Measurements from ENCODE around the gene SH2D4B. TPM values are rescaled to one million over a fixed set of nuclear protein-coding genes. Genes with fewer than 3 reads are reported as not detected.

SH2D4B gene
- total and polyA plus RNA-seq, 2 experiments from 2014 or later = not detected

GRCh38 chr10:80491251-80492102 is 46.2 kb upstream of the SH2D4B start:
- Histone ChIP-seq H3K27me3 (no peaks in the 10 kb centered on the region), H3K79me2 (peaks cover 90% of the 10 kb centered on the region), H3K4me1 (ENCODE audit: insufficient read depth) (peaks cover 48% of the 10 kb centered on the region), H3K4me3 (no peak overlapping the region), H4K20me1 (ENCODE audit: insufficient read depth, poor library complexity, severe bottlenecking) (peaks cover 29% of the 10 kb centered on the region), H3K9me2 (replicated peaks; ENCODE audit: insufficient read depth) (no peaks in the 10 kb centered on the region), H2AFZ (no peak overlapping the region), H3K36me3 (replicated peaks; ENCODE audit: insufficient read depth, low read depth) (peaks cover 5% of the 10 kb centered on the region), H3K9me3 (ENCODE audit: low read depth) (no peaks in the 10 kb centered on the region), H3K27ac (no peak overlapping the region), H3K4me2 (no peak overlapping the region)
- DNase-seq (ENCODE audit: low spot score) = no peak
- no peak for TF ChIP-seq EZH2phosphoT487 (IDR thresholded peaks at IDR 0.05; ENCODE audit: low read depth, severe bottlenecking, unreplicated experiment)
- no peak for TF ChIP-seq CTCF (IDR thresholded peaks at IDR 0.05; ENCODE audit: poor library complexity)
- no peak for TF ChIP-seq EZH2 (IDR thresholded peaks at IDR 0.05; ENCODE audit: borderline replicate concordance)
- 93% methylated on average over 7 of the region's 7 CpGs for WGBS (ENCODE audit: low lambda C conversion rate, missing lambda C conversion rate)

- Histone ChIP-seq H3K4me3 (no peak overlapping the region), H3K36me3 (replicated peaks; ENCODE audit: insufficient read depth, low read depth) (peaks cover 6% of the 10 kb centered on the region), H4K20me1 (ENCODE audit: insufficient read depth, poor library complexity, severe bottlenecking) (peaks cover 23% of the 10 kb centered on the region), H3K9me2 (replicated peaks; ENCODE audit: insufficient read depth) (no peaks in the 10 kb centered on the region), H3K9me3 (ENCODE audit: low read depth) (no peaks in the 10 kb centered on the region), H3K79me2 (peaks cover 90% of the 10 kb centered on the region), H3K27me3 (no peaks in the 10 kb centered on the region), H3K4me2 (peak overlapping the region; percentile 24), H2AFZ (no peak overlapping the region), H3K4me1 (ENCODE audit: insufficient read depth) (peaks cover 56% of the 10 kb centered on the region), H3K27ac (peak overlapping the region; percentile 68)
- 80% methylated on average over 6 of the region's 6 CpGs for WGBS (ENCODE audit: low lambda C conversion rate, missing lambda C conversion rate)
- TF ChIP-seq EZH2phosphoT487 (IDR thresholded peaks at IDR 0.05; ENCODE audit: low read depth, severe bottlenecking, unreplicated experiment) (no peak), EZH2 (IDR thresholded peaks at IDR 0.05; ENCODE audit: borderline replicate concordance) (no peak), CTCF (IDR thresholded peaks at IDR 0.05; ENCODE audit: poor library complexity) (no peak)
- no peak for DNase-seq (ENCODE audit: low spot score)
Observed at GRCh38 chr10:80492848-80493521, 44.7 kb upstream of the SH2D4B start.

- Histone ChIP-seq H3K27me3 (no peaks in the 10 kb centered on the region), H3K27ac (peak overlapping the region; percentile 68), H3K4me2 (peak overlapping the region; percentile 24), H3K9me3 (ENCODE audit: low read depth) (no peaks in the 10 kb centered on the region), H3K4me1 (ENCODE audit: insufficient read depth) (peaks cover 62% of the 10 kb centered on the region), H3K4me3 (no peak overlapping the region), H3K36me3 (replicated peaks; ENCODE audit: insufficient read depth, low read depth) (peaks cover 6% of the 10 kb centered on the region), H2AFZ (no peak overlapping the region), H3K9me2 (replicated peaks; ENCODE audit: insufficient read depth) (no peaks in the 10 kb centered on the region), H3K79me2 (peaks cover 89% of the 10 kb centered on the region), H4K20me1 (ENCODE audit: insufficient read depth, poor library complexity, severe bottlenecking) (peaks cover 17% of the 10 kb centered on the region)
- TF ChIP-seq EZH2 (IDR thresholded peaks at IDR 0.05; ENCODE audit: borderline replicate concordance) = no peak
- TF ChIP-seq EZH2phosphoT487 (IDR thresholded peaks at IDR 0.05; ENCODE audit: low read depth, severe bottlenecking, unreplicated experiment) = no peak
- TF ChIP-seq CTCF (IDR thresholded peaks at IDR 0.05; ENCODE audit: poor library complexity) = no peak
- WGBS (ENCODE audit: low lambda C conversion rate, missing lambda C conversion rate) = 48% methylated on average over 4 of the region's 4 CpGs
- DNase-seq (ENCODE audit: low spot score) = no peak
Observed at GRCh38 chr10:80493522-80494051, 44.1 kb upstream of the SH2D4B start.

All from hepatocyte (in vitro differentiated cells).